Stimulated activated memory B cell treated with anti-CD40 and anti-IgM and Interleukin-4, amounts not matched to agents 10 μg/mL and 1 μg/mL and 100 μg/mL, for 72 hours (primary cell): ENCODE measurements around the gene PMVK.

Experiments
- ATAC-seq: fragments of 150-1000 bp; cut with Tn5 transposase; 2 replicates; pipeline ENCODE4 v1.10.0; 2021
- H3K27ac Mint-ChIP-seq: one replicate; pipeline ENCODE4 v1.8.0; 2022; ENCODE audit warnings: mild to moderate bottlenecking, mixed read lengths
- H3K27me3 Mint-ChIP-seq: one replicate; pipeline ENCODE4 v1.8.0; 2022; ENCODE audit warnings: mixed read lengths
- H3K36me3 Mint-ChIP-seq: one replicate; pipeline ENCODE4 v1.8.0; 2022; ENCODE audit warnings: mixed read lengths
- H3K4me1 Mint-ChIP-seq: one replicate; pipeline ENCODE4 v1.8.0; 2022; ENCODE audit warnings: mixed read lengths
- H3K4me3 Mint-ChIP-seq: one replicate; pipeline ENCODE4 v1.8.0; 2022; ENCODE audit warnings: mild to moderate bottlenecking, moderate library complexity, mixed read lengths
- H3K9me3 Mint-ChIP-seq: one replicate; pipeline ENCODE4 v1.8.0; 2022; ENCODE audit warnings: mixed read lengths

The PMVK gene

GRCh38 chr1:154958681-154959425 is 22.3 kb upstream of the PMVK start:
- Mint-ChIP-seq H3K4me3 (no peak overlapping the region), H3K36me3 (peaks cover 19% of the 10 kb centered on the region), H3K4me1 (peaks cover 70% of the 10 kb centered on the region), H3K27me3 (no peaks in the 10 kb centered on the region), H3K27ac (peak overlapping the region; percentile 17), H3K9me3 (no peaks in the 10 kb centered on the region)
- no peak for ATAC-seq

DNA sequence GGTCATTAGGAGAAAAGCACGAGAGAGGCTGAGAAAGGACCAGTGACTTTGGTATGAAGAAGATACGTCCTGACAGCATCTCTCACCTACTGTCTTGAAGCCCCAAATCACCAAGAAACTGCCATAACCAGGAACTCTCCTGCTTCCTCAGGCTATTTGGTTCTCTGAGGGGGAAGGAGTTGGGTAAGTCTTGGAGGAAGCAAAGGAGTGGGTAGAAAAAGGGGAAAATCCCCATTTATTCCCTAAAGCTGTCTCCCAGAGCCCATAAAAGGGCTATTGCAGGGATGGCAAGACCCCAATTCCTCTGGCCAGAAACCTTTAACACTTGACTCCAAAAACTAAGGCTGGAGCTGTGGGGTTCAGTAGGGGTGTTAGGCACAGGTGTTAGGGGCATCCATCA is 21.5 kb upstream of the PMVK start:
- H3K27me3 Mint-ChIP-seq = no peaks in the 10 kb centered on the region
- no peak overlapping the region for H3K27ac Mint-ChIP-seq
- no peak overlapping the region for H3K4me3 Mint-ChIP-seq
- no peaks in the 10 kb centered on the region for H3K9me3 Mint-ChIP-seq
- H3K4me1 Mint-ChIP-seq = peaks cover 70% of the 10 kb centered on the region
- ATAC-seq = no peak
- peaks cover 11% of the 10 kb centered on the region for H3K36me3 Mint-ChIP-seq

DNA sequence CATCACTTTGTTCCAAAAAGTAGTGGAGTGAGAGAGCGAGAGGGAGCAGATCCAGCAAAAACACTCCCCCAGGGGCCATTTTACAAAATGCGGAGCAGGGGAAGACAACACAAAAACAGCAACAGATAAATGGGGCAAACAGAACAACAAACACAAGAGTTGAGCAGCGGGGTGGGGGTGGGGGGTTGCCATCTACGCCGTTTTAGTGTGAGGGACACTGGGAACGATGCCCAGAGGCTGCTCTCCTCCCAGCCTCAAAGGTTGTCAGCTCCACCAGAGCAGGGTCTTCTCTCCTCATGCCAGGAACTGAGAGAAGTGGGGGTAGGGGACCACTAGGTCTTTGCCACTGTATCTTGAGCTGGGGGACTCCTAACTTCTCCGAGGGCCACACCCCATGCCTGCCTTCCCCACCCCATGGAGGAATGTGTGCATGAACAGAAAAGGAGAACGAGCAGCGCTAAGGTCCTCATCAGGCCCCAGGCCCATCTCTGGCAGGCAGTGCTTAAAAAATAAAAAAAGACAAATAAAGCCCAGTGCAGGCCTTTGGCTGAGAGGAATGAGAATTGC is 20.7 kb upstream of the PMVK start:
- Mint-ChIP-seq H3K4me3 (no peak overlapping the region), H3K27me3 (no peaks in the 10 kb centered on the region), H3K4me1 (peaks cover 70% of the 10 kb centered on the region), H3K27ac (peak overlapping the region; percentile 91), H3K36me3 (peaks cover 10% of the 10 kb centered on the region), H3K9me3 (no peaks in the 10 kb centered on the region)
- ATAC-seq = no peak

GRCh38 chr1:154956544-154956941 is 20.0 kb upstream of the PMVK start:
- peak overlapping the region; percentile 91 for H3K27ac Mint-ChIP-seq
- peaks cover 75% of the 10 kb centered on the region for H3K4me1 Mint-ChIP-seq
- ATAC-seq = no peak
- H3K27me3 Mint-ChIP-seq = no peaks in the 10 kb centered on the region
- no peaks in the 10 kb centered on the region for H3K9me3 Mint-ChIP-seq
- H3K4me3 Mint-ChIP-seq = peak overlapping the region; percentile 92
- peaks cover 10% of the 10 kb centered on the region for H3K36me3 Mint-ChIP-seq

DNA sequence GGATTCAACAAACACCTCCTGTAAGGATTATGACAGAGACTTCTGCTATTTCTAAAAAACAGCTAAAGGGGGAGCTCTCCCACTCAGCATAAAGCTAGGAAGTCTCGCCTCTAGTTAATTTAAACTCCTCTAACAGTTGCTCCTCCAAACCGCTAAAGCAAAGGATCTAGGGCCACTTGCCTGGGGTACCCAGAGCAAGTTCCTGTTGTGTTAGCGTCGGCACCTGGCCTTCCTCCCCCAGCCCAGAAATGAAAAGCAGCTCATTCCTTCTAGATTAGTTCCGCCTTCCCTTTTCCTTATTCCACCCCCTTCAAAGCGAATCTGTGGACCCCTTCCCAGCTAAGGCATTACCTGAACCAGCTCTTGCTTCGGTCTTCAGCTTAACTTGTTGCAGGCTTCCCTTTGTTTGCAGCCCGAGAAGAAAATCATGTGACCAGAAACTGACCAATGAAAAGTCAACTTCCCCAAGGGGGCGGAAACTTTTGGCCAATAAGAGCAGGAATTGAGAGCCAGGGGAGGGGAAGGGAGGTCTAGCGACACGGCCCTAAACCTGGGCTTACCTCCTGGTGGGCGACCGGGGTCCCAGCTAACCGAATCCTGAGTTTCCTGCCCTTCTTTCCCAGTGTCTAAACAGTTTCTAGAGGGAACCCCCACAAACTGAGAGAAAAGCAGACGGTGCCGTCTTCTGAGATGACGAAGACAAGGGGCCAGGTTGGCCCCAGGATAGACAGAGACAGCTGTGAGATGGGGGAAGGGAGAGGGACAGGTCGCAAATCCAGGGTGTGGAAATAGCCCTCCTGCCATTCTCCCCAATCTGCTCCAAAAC is 19.4 kb upstream of the PMVK start, which contains the start of gene PBXIP1:
Gene PBXIP1 (minus strand): TSS at position 382 of the 826 bp plus-strand sequence. CDS start 2,378 bp downstream, outside the sequence.
- Mint-ChIP-seq H3K36me3 (peaks cover 10% of the 10 kb centered on the region), H3K9me3 (no peaks in the 10 kb centered on the region)

DNA sequence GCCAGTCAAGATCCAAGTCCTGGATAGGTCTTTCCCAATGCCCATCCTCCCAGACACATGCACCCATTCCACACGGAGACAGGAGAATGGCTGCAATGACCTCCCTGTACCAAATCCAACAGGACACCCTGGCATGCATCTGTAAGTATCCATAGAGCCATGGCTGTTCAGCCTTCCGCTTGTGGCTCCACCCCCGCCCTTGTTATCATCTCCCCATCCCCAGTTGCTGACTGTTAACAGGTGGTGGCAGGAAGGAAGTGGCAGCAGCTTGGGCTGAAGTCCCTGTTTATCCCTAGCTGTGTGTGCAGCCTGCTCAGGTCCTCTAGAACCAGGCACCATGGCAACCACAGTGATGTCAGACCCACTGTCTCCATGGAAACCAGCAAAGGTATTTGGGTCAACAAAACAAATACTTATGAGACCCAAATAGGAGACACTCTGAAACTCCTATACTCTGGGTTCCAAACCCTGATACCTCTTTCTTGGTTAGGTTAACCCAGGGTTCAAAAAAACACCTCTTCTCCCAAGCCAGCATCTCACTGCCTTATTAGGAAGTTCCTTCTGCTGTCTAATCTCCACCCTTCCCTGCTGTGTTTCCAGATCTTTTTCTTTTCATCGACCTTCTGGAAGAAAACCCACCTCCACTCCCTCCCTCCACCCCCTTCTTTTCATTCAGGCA is 18.7 kb upstream of the PMVK start:
- Mint-ChIP-seq H3K4me3 (peak overlapping the region; percentile 92), H3K27me3 (no peaks in the 10 kb centered on the region), H3K36me3 (peaks cover 16% of the 10 kb centered on the region), H3K27ac (peak overlapping the region; percentile 91), H3K9me3 (no peaks in the 10 kb centered on the region), H3K4me1 (peaks cover 79% of the 10 kb centered on the region)
- ATAC-seq = peak; percentile 90

More for the DNA sequence above, 19.4 kb upstream of the PMVK start, which contains the start of gene PBXIP1:
- H3K27me3 Mint-ChIP-seq = no peaks in the 10 kb centered on the region
- ATAC-seq = peak; percentile 86
- H3K4me1 Mint-ChIP-seq = peaks cover 79% of the 10 kb centered on the region
- peak within 1 kb of the TSS; percentile 91 for H3K27ac Mint-ChIP-seq
- peak within 1 kb of the TSS; percentile 92 for H3K4me3 Mint-ChIP-seq

GRCh38 chr1:154954541-154954940 is 18.0 kb upstream of the PMVK start:
- H3K4me3 Mint-ChIP-seq = peak overlapping the region; percentile 92
- H3K4me1 Mint-ChIP-seq = peaks cover 72% of the 10 kb centered on the region
- peaks cover 15% of the 10 kb centered on the region for H3K36me3 Mint-ChIP-seq
- no peaks in the 10 kb centered on the region for H3K27me3 Mint-ChIP-seq
- peak overlapping the region; percentile 91 for H3K27ac Mint-ChIP-seq
- H3K9me3 Mint-ChIP-seq = no peaks in the 10 kb centered on the region
- no peak for ATAC-seq

GRCh38 chr1:154953611-154954038 is 17.1 kb upstream of the PMVK start:
- H3K27me3 Mint-ChIP-seq = no peaks in the 10 kb centered on the region
- peak overlapping the region; percentile 91 for H3K27ac Mint-ChIP-seq
- H3K9me3 Mint-ChIP-seq = no peaks in the 10 kb centered on the region
- peaks cover 66% of the 10 kb centered on the region for H3K4me1 Mint-ChIP-seq
- H3K4me3 Mint-ChIP-seq = peak overlapping the region; percentile 13
- peaks cover 9% of the 10 kb centered on the region for H3K36me3 Mint-ChIP-seq
- no peak for ATAC-seq

GRCh38 chr1:154952664-154953063 is 16.1 kb upstream of the PMVK start:
- H3K36me3 Mint-ChIP-seq = peaks cover 14% of the 10 kb centered on the region

DNA sequence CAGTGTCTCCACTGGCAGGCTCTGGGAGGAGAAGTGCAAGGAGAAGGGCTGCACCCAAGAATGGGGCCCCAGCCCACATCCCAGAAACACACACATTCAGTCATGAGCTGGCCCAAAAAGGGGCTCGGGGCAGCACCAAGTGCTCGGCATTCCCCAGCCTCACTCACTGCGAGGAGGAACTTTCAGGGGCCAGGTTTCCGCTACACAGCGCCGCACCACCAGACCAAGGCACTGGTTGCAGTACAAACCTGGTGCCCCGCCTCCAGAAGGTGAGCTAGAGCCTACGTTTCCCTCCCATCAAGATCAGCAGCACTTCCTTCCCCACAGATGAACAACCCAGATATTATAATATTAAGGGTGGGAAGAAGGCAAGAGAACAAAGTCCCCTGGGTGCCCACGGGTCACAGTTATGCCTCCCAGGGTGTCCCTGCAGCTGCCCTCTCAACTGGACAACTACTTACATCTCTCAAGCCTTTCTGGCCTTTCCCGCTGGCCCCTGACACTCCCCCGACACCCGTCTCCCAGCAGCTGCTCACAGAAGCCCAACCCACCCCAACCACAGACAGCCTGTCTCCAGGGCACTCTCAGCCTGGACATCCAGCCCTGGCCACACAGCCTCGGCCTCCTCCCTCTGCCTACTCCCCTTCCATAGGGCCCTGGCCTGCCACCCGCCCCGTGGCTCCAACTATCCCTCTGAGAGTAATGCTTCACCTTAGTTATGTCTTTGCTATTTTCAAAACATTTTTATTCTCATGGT is 15.6 kb upstream of the PMVK start:
- Mint-ChIP-seq H3K9me3 (no peaks in the 10 kb centered on the region), H3K27me3 (no peaks in the 10 kb centered on the region), H3K27ac (peak overlapping the region; percentile 91), H3K4me1 (peaks cover 66% of the 10 kb centered on the region), H3K4me3 (peak overlapping the region; percentile 60), H3K36me3 (peaks cover 17% of the 10 kb centered on the region)
- peak; percentile 44 for ATAC-seq

More at GRCh38 chr1:154952664-154953063, 16.1 kb upstream of the PMVK start:
- Mint-ChIP-seq H3K4me1 (peaks cover 66% of the 10 kb centered on the region), H3K27me3 (no peaks in the 10 kb centered on the region), H3K4me3 (peak overlapping the region; percentile 60), H3K9me3 (no peaks in the 10 kb centered on the region), H3K27ac (peak overlapping the region; percentile 91)
- ATAC-seq = no peak

GRCh38 chr1:154948079-154948478 is 11.6 kb upstream of the PMVK start:
- H3K27me3 Mint-ChIP-seq = no peaks in the 10 kb centered on the region
- peaks cover 28% of the 10 kb centered on the region for H3K36me3 Mint-ChIP-seq
- no peak overlapping the region for H3K27ac Mint-ChIP-seq
- H3K4me3 Mint-ChIP-seq = no peak overlapping the region
- H3K9me3 Mint-ChIP-seq = no peaks in the 10 kb centered on the region
- ATAC-seq = no peak
- peaks cover 57% of the 10 kb centered on the region for H3K4me1 Mint-ChIP-seq

GRCh38 chr1:154945962-154946850 is 9.7 kb upstream of the PMVK start:
- H3K27me3 Mint-ChIP-seq = no peaks in the 10 kb centered on the region
- peak overlapping the region; percentile 64 for H3K27ac Mint-ChIP-seq
- peaks cover 57% of the 10 kb centered on the region for H3K4me1 Mint-ChIP-seq
- H3K4me3 Mint-ChIP-seq = no peak overlapping the region
- ATAC-seq = no peak
- no peaks in the 10 kb centered on the region for H3K9me3 Mint-ChIP-seq
- peaks cover 28% of the 10 kb centered on the region for H3K36me3 Mint-ChIP-seq

- ATAC-seq = no peak
- Mint-ChIP-seq H3K27ac (peak overlapping the region; percentile 77), H3K4me3 (no peak overlapping the region), H3K9me3 (no peaks in the 10 kb centered on the region), H3K27me3 (no peaks in the 10 kb centered on the region), H3K36me3 (peaks cover 22% of the 10 kb centered on the region), H3K4me1 (peaks cover 57% of the 10 kb centered on the region)
Observed at GRCh38 chr1:154945160-154945961, 8.8 kb upstream of the PMVK start.
